NCI-H2196 (cell line): ENCODE data around the gene SUGCT.
"Not testable (repeated sequence)": the region's sequence is repeated elsewhere in the genome, so short reads cannot be mapped to it uniquely, and the experiment has no call there.

Source experiments
- DNase-seq: peaks from one replicate; lab custom pipeline; 2025; ENCODE audit not compliant: unreplicated experiment; lab: John Stamatoyannopoulos, UW

Gene SUGCT

DNA sequence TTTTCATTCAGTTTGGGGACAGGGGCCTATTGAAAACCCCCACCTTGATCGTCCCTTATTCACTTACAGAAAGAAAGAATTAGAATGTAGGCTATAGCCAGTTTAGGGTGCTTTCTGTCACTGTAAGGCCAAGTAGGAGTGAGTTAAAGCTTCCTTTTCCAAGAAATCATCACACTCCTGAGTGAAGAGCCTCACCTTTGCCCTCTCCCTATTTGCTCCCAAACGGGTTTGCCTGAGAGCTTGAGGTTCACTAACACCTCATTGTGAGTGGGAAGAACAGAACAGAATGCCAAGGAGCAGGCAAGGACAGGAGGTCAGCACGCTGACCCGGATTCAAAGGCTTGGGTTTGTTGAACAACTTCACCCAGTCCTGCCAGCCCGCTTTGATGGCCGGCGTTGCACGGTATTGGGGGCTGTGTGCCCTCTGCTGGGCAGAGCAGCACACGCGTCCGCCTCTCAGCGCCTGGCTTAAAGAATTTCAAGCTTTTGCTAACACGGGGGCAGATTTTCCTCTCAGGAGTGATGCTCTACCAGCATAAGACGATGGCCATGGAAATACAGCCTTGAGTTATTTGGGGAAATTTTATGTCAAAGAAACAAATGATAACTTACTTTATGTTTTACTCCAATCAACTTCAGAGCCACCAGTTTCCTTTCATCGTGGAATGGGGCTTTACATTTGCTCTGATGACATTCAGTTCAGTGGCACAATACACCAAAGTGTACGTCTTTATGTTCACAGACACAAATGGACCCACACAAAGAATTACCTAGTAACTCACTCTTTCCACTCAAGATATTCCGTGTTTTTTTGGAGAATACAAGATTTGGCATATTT, 470.0 kb downstream of the SUGCT start:
- no peak for DNase-seq

DNA sequence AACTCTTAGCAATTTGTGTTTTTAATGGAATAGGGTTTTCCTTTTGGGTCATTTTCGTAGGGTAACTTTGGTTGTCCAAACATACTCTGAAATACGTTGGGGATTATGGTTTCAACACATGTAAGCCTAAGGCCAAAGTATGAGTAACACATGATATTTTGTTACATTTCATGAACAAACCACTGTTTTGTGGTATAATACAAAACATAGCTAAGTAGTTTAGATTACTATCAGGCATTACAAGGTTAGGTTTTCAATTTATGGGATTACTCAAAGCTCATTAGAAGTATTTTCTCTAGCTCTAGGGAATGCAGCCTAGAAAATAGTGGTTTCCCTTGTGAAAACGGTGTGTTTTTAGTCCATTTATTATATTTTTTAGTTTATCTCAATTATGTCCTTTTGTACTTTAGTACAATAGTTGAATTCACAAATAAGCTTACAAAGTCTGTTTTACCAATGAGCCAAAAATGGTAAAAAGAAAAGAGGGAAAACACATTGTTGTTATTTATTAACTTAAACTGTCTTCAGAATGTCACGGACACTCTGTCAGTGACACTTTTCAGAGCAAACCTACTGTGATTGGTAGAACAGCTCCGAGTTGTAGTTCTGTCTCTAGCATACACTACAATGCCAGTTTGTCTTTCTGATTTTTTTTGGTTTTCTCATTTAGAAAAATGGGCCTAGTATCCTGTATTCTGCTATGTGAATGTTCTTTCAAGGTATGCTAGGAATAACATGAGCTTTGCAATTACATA, 473.7 kb downstream of the SUGCT start:
- DNase-seq, result no peak

GRCh38 chr7:40610461-40610860, 475.7 kb downstream of the SUGCT start:
- no peak for DNase-seq

DNA sequence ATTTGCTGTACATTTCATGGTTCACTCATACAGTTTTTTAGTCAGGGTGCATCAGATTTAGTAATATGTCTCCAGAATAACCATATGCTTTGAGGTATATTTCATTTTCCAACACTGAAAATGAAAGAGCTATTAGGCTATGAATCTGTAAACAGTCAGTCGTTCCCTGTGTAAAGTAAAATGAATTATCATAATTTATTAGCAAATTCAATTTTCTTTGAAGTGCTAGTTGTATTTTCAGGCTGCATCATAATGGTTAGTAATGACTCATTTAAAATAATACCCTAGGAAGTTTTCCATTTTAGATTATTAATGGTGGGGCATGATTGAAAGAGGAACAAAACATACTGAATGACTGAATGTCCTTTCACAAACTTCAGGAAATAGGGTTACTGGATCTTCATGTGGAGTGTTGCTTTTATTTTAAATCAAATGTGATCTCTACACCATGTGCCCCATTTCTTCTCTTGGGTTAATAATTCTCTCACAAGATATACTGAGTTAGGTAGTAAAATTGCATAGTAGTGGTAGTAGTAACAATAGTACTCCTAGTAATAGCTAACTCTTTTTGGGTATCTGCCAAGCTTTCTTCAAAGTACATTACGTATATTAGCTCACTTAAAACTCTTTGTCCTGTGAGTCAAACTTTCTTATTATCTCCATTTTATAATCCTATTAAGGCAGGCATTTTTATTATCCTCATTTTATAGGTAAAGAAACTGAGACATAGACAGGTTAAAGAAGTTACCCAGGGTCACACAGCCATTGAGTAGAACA, 476.5 kb downstream of the SUGCT start:
- DNase-seq, result no peak

DNA sequence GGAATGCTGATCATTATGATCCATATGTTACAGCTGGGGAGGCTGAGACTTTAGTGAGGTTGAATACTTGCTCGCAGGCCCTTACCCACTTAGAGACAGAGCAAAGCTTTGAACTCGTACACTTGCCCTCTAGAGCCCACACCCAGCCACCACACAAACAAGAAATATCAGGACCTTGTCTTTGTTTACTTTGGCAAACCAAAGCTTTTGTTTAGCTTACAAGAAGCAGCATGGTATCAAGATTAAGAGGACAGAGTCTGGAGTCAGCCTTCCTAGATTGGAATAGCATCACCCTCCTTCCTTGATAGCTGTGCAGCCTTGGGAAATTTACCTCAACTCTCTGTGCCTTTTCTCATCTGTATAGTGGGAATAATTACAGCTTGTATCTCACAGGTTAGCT, 477.5 kb downstream of the SUGCT start:
- DNase-seq, result no peak

DNA sequence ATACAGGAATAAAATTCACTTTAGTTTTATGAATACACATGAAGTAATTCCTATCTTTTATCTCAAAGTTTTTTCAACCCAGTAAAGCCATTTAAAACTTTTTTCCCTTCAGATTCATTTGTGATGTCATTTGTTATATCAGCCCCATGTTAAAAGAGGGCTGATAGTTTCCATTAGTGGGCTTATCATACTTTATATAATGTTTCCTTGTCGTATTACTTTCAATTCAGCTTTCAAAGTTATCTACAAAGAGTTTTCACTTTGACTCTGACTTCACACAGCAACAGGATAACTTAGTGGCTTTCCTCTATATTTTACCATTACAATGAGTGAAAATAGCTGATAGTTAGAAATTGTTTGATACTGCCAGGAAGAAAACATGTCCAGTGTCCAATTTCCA, 484.8 kb downstream of the SUGCT start:
- DNase-seq, result no peak

GRCh38 chr7:40621592-40621998, 486.8 kb downstream of the SUGCT start:
- DNase-seq, result no peak

- DNase-seq, result no peak
These were observed 488.2 kb downstream of the SUGCT start for GRCh38 chr7:40622941-40623501.

- no peak for DNase-seq
These were observed 489.1 kb downstream of the SUGCT start for GRCh38 chr7:40623863-40624262.

DNA sequence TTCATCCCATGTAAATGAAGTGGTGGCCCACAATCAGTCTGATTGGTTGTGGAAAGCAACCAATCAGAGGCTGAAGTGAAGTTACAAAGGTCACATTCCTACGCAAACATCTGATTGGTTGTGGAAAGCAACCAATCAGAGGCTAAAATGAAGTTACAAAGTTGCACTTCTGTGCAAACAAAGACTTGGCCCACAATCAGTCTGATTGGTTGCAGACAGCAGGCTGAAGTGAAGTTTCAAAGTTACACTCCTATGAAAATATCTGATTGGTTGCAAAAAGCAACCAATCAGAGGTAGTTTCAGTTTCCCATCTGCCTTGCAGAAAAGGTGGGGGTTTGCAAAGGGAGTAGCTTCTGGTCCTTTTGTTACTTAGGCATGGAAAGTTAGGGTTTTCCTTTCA, 492.6 kb downstream of the SUGCT start:
- DNase-seq, result not testable (repeated sequence)

GRCh38 chr7:40629891-40630290, 495.1 kb downstream of the SUGCT start:
- DNase-seq, result no peak

DNA sequence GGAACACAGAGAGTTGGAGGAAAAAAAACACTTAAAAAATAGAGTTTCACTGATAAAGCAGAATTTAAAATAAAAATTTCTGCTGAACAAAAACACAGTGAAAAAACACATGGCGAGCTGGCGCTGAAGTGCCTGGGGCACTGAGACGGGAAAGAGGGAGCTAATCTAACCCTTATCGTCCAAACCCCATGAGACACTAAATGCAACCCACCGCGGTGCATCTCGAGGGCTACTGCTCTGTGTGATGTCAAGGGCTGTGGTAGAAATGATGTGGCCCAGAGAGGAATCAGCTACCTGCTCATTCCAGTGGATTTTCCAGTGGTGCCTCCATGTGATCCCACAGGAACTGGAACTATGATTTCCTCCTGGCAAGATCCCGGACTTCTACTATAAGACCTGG, 499.3 kb downstream of the SUGCT start:
- no peak for DNase-seq

- DNase-seq, result no peak
These were observed 503.9 kb downstream of the SUGCT start for GRCh38 chr7:40638545-40639320.

- DNase-seq, result no peak
These were observed 505.8 kb downstream of the SUGCT start for GRCh38 chr7:40640566-40640965.

DNA sequence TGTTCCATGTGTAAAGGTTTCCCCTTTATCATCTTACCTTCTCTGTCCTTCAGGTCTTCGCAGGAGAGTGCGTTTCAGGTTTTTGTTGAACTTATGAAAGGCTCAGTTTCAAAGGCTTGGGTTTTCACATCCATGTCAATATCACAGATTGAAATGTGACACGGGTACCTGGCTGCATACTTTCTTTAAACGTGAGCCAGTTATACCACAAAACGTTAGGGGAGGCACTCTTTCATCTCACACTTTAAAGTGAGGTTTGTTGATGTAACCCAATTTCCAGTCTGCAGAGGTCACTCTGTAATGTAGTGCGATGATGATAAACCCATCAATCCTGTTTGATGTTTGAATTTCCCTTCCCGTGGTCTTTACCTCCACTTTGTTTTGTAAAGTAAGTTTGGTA, 506.9 kb downstream of the SUGCT start:
- no peak for DNase-seq

GRCh38 chr7:40643664-40644063, 508.9 kb downstream of the SUGCT start:
- DNase-seq, result no peak

DNA sequence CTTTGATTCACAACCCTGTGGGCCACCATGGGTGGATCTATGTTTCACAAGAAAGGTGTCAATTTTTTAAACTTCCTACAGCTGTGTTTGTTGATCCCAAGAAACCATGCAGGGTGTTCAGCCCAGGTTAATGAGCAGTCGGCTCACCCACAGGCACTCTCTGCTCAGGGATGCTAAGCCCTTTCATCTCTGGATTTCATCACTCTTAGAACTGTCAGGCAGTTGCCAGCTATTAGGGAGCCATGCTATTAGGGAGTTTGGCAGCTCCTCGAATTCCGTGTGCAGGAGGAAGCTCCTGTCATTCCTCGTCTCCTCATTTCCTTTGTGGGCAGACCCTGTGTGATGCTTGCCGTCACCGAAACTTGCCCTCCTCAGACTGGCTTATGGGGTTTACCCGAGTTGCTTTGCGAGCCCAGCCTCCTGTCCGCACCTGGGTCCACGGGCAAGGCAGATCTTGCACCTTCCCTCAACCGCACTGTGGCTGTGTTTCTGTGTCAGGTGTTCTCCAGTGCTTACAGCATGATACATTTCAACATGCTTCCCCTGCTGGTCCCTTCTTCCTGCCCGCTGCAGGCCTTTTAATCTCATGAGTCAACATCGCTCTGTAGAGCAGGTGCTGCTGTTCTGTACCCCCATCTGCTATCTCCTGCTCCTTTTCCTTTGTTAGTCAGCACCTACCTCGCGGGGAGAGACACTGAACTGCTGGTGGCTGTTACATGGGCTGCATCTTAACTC, 509.8 kb downstream of the SUGCT start:
- no peak for DNase-seq

- no peak for DNase-seq
These were observed 510.4 kb downstream of the SUGCT start for GRCh38 chr7:40645197-40645596.

DNA sequence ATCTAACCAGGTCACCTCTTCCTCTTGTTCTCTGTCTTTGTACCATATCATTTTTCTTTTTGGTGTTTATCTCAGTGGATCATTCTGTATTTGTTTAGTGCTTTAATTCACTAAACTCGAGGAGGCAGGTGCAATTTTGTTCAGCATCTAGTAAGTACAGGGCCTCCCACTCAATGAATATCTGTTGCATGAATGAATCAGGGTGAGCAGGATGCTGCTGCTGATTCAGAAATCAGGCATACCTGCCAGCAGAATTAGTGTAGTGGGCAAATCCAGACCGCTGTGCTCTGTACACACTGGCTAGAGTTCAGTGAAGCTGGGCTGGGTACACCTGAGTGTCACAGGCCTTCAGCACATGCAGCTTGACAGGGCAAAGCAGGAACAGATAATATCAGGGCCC, 511.9 kb downstream of the SUGCT start:
- DNase-seq, result no peak

DNA sequence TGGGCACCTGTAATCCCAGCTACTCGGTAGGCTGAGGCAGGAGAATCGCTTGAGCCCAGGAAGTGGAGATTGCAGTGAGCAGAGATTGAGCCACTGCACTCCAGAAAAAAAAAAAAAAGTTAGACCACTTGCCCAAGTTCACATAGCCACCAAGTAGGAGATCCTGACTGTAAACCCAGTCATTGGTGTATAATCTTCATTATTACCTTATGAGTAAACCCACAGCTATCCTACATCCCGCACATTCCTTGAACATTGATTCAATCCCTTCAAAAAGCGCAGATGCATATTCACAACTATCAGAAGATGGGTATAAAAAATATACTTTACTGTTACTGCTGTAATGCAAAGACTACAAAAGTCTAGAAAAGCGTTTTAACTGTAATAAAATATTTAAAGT, 512.9 kb downstream of the SUGCT start:
- DNase-seq, result no peak
